Measurements from ENCODE around the gene CDH23. TPM values are rescaled to one million over a fixed set of nuclear protein-coding genes. Genes with fewer than 3 reads are reported as not detected.
A peak's percentile ranks its signal among the peaks of the same experiment; 100 is the strongest.

The CDH23 gene
- total and polyA plus RNA-seq, 9 of the 15 experiments (the other 6 are each of a cell fraction or from before 2014, with no cell fraction given), result 0.18 to 1.2 (median 0.47) TPM

DNA sequence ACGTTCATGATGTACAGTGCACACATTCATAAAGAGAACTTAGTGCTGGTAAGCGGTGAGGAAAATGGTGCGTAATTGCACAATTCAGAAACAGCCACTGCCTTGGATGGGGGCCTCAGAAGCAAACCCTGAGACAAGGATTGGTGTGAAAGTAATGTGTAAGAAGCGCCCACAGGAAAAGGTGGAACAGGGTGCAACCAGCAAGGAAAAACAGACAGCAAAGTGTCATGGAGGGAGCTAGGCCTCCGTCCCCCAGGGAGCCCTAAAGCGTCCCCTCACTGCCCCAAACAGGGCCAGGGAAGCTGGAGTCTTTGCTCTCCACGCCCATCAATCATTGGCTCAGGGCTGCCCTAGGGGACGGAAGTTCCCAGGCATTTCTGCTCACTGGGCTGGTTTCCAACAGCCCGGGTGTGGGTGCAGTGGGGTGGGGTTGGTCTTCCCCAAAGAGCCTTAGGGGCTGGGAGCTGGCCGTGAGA, 332.5 kb downstream of the CDH23 start (continued):
- TF ChIP-seq CBX8 (IDR thresholded peaks at IDR 0.05; ENCODE audit: borderline replicate concordance, extremely low read depth, low read depth, low read length, poor library complexity, severe bottlenecking) (no peak), MCM7 (IDR thresholded peaks at IDR 0.05) (no peak), ZNF165 (CRISPR knock-in tag; IDR thresholded peaks at IDR 0.05; ENCODE audit: borderline replicate concordance) (0 out of 2 replicates have a peak, but pooled peaks have one; percentile 55), ELF1 (tag; IDR thresholded peaks at IDR 0.05) (no peak), MIER1 (IDR thresholded peaks at IDR 0.05; ENCODE audit: low read depth) (no peak), ERF (CRISPR knock-in tag; IDR thresholded peaks at IDR 0.05) (0 out of 2 replicates have a peak, but pooled peaks have one; percentile 72), GATAD2B (IDR thresholded peaks at IDR 0.05; ENCODE audit: borderline replicate concordance) (no peak), EP400 (IDR thresholded peaks at IDR 0.05) (no peak), IFI16 (CRISPR knock-in tag; IDR thresholded peaks at IDR 0.05) (no peak), FUS (optimal IDR thresholded peaks at IDR 0.05; ENCODE audit: low read depth, low read length) (no peak), DMBX1 (CRISPR knock-in tag; IDR thresholded peaks at IDR 0.05; ENCODE audit: borderline replicate concordance) (no peak), CEBPG (CRISPR knock-in tag; IDR thresholded peaks at IDR 0.05) (peak; percentile 31; the same call in 1 of the 2 replicates), CEBPG (tag; conservative IDR thresholded peaks at IDR 0.05 in 1 of 2, IDR thresholded peaks at IDR 0.05 in 1 of 2) (no peak), SIRT6 (IDR thresholded peaks at IDR 0.05; ENCODE audit: low read depth, low read length) (no peak), EP300 (IDR thresholded peaks at IDR 0.05; ENCODE audit: low read length) (no peak)
- TF ChIP-seq, protein P1, sequence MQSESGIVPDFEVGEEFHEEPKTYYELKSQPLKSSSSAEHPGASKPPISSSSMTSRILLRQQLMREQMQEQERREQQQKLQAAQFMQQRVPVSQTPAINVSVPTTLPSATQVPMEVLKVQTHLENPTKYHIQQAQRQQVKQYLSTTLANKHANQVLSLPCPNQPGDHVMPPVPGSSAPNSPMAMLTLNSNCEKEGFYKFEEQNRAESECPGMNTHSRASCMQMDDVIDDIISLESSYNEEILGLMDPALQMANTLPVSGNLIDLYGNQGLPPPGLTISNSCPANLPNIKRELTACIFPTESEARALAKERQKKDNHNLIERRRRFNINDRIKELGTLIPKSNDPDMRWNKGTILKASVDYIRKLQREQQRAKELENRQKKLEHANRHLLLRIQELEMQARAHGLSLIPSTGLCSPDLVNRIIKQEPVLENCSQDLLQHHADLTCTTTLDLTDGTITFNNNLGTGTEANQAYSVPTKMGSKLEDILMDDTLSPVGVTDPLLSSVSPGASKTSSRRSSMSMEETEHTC (IDR thresholded peaks at IDR 0.05), result no peak
- TF ChIP-seq, protein P2, sequence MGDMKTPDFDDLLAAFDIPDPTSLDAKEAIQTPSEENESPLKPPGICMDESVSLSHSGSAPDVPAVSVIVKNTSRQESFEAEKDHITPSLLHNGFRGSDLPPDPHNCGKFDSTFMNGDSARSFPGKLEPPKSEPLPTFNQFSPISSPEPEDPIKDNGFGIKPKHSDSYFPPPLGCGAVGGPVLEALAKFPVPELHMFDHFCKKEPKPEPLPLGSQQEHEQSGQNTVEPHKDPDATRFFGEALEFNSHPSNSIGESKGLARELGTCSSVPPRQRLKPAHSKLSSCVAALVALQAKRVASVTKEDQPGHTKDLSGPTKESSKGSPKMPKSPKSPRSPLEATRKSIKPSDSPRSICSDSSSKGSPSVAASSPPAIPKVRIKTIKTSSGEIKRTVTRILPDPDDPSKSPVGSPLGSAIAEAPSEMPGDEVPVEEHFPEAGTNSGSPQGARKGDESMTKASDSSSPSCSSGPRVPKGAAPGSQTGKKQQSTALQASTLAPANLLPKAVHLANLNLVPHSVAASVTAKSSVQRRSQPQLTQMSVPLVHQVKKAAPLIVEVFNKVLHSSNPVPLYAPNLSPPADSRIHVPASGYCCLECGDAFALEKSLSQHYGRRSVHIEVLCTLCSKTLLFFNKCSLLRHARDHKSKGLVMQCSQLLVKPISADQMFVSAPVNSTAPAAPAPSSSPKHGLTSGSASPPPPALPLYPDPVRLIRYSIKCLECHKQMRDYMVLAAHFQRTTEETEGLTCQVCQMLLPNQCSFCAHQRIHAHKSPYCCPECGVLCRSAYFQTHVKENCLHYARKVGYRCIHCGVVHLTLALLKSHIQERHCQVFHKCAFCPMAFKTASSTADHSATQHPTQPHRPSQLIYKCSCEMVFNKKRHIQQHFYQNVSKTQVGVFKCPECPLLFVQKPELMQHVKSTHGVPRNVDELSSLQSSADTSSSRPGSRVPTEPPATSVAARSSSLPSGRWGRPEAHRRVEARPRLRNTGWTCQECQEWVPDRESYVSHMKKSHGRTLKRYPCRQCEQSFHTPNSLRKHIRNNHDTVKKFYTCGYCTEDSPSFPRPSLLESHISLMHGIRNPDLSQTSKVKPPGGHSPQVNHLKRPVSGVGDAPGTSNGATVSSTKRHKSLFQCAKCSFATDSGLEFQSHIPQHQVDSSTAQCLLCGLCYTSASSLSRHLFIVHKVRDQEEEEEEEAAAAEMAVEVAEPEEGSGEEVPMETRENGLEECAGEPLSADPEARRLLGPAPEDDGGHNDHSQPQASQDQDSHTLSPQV (IDR thresholded peaks at IDR 0.05), result peak; percentile 68; the same call in 1 of the 2 replicates
- TF ChIP-seq, protein P3, sequence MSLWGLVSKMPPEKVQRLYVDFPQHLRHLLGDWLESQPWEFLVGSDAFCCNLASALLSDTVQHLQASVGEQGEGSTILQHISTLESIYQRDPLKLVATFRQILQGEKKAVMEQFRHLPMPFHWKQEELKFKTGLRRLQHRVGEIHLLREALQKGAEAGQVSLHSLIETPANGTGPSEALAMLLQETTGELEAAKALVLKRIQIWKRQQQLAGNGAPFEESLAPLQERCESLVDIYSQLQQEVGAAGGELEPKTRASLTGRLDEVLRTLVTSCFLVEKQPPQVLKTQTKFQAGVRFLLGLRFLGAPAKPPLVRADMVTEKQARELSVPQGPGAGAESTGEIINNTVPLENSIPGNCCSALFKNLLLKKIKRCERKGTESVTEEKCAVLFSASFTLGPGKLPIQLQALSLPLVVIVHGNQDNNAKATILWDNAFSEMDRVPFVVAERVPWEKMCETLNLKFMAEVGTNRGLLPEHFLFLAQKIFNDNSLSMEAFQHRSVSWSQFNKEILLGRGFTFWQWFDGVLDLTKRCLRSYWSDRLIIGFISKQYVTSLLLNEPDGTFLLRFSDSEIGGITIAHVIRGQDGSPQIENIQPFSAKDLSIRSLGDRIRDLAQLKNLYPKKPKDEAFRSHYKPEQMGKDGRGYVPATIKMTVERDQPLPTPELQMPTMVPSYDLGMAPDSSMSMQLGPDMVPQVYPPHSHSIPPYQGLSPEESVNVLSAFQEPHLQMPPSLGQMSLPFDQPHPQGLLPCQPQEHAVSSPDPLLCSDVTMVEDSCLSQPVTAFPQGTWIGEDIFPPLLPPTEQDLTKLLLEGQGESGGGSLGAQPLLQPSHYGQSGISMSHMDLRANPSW (CRISPR knock-in tag; IDR thresholded peaks at IDR 0.05), result peak; percentile 54; the same call in 1 of the 2 replicates
- TF ChIP-seq, protein P4, sequence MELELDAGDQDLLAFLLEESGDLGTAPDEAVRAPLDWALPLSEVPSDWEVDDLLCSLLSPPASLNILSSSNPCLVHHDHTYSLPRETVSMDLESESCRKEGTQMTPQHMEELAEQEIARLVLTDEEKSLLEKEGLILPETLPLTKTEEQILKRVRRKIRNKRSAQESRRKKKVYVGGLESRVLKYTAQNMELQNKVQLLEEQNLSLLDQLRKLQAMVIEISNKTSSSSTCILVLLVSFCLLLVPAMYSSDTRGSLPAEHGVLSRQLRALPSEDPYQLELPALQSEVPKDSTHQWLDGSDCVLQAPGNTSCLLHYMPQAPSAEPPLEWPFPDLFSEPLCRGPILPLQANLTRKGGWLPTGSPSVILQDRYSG (tag; conservative IDR thresholded peaks at IDR 0.05; ENCODE audit: low read depth), result 0 out of 2 replicates have a peak, but pooled peaks have one; percentile 16
